CD4-positive, alpha-beta T cell treated with Interleukin-17A for 4 hours (primary cell): ENCODE results near the gene SLC1A7.

Source experiments
- DNase-seq: peaks from one replicate; pipeline ENCODE4 v3.0.0-alpha.2; 2020; ENCODE audit warnings: mixed read lengths

SLC1A7 gene

DNA sequence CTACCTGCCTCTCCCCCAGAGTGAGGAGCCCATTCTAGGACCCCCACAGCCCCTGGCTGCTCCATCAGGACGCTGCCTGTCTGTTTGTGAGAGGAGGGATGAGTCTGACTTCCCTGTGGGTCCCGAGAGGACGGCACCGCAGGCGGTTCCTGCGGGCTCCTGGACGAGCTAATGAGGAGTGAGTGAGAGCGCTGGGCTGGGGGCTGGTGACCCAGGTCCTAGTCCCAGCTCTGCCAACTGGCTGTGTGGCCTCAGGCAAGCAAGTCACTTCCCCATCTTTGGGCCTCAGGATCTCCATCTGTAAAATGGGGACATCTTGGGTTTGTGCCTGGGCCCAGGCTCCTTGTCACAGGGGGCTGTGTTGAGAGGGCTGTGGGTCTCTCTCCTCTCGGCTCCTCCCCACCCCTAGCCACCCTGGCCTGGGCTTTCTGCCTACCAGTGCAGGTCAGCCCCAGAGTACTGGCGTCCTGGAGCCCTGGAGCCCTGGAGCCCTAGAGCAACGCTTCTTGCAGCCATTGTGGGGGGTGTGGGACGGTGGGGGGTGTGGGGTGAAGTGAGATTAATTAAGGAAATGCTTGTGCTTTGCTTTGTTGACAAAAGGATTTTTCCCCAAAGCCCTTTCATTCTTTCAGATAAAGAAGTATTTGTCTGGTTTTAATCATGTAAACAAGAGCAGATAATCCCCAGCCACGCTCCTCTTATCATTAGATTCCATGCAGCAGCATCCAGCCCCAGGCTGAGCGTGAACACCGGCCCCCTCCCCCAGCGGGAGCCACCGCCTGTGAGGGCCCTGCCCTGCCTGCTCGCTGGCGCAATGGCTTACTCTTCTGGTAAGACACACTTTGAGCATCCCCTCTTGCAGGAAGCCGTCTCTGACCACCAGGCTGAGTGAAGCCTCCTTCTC, 26.8 kb downstream of the SLC1A7 start:
- DNase-seq, result no peak

DNA sequence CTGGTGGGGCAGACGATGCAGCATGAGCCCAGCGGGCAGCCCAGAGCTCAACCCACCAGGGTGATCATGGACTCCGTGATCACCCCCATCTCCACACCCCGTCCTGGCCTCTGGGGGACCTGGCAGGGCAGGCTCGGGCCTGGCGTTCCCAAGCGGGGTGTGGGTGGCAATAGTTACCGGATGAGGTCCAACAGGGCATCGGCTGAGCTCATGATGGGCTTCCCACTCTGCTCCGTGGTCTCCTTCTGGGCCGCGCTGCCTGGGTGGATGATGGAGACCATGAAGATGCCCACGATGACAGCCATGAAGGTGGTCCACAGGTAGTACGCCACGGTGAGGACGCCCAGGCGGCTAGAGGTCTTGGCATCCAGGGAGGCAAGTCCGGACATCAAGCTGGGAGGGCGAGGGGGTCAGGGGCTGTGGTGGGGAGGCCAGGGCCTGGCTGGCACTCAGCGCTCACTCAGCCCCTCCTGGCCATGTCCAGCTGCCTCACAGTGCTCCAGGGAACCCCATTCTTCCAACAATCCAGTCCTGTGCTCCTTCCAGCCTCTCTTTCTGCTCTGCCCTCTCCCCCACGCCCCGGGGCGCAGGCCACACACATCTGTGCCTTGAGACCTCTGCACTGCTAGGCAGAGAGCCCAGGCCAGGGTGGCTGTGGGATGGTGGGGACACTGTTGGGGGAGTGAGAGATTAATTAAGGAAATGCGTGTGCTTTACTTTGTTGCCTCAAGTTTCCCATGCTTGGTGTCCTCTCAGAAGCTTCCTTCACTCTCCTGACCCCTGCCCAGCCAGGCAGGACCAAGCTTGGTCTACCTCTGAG, 27.6 kb downstream of the SLC1A7 start:
- DNase-seq, result no peak

DNA sequence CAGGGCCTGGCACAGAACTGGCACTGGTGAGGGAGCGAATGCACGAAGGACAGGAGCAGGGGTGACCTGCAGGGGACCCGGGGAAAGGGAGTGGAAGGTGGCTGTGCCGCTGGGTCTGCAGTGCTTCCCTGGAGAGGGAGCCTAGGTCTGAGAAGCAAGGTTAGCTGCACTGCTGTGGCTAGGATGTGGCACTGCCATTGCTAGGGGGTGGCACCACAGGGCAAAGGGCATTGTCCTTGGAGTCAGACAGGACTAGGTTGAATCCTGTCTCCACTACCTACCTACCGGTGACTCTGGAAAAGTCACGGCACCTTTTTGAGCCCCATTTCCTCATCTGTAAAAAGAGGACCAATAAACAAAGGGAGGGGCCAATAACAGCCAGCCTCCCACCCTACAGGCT, 28.3 kb downstream of the SLC1A7 start:
- no peak for DNase-seq

DNA sequence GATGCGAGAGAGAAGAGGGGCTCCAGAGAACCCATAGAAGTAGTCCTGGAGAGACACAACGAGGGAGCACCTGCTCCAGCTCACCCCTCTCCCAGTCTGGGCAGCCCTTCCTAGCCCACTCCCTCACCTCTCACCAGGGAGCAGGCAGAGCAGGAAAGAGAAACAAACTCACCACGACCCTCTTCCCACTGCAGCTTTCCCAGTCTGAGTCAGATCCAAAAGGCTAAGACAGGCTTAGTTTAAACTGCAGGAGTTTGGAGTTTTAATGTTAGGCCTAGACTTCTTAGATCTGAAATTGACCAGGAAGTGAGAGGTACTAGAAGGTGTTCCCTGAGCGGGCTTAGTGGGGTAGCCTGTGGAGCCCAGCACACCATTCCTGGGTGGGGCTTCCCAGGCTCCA, 29.6 kb downstream of the SLC1A7 start:
- no peak for DNase-seq

- DNase-seq, result no peak
These were observed 30.1 kb downstream of the SLC1A7 start for GRCh38 chr1:53112271-53112774.

DNA sequence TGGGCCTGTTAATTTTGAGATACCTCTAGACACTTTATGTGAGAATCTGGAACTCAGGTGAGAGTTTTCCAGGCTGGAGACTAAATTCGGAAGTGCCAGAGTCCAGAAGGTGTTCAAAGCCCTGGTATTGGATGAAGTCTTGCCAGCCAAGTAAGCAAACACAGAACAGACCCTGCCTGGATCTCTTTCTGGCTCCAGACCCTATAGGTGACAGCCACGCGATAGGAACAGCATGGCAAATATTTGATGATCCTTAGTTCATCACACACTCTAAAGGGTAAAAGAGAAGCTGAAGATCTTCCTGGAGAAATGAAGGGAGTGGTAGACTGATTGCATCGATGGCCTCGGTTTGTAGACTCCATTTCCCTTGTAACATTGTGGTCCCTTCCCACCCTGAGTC, 30.7 kb downstream of the SLC1A7 start:
- DNase-seq, result no peak

GRCh38 chr1:53111073-53111556, 31.3 kb downstream of the SLC1A7 start:
- DNase-seq, result no peak

- DNase-seq, result no peak
These were observed 31.9 kb downstream of the SLC1A7 start for GRCh38 chr1:53110370-53111072.

- no peak for DNase-seq
These were observed 33.5 kb downstream of the SLC1A7 start for GRCh38 chr1:53108646-53109580.

- DNase-seq, result no peak
These were observed 34.7 kb downstream of the SLC1A7 start for GRCh38 chr1:53107570-53108322.

GRCh38 chr1:53107090-53107489, 35.3 kb downstream of the SLC1A7 start:
- no peak for DNase-seq

GRCh38 chr1:53104289-53104913, 38.0 kb downstream of the SLC1A7 start:
- DNase-seq, result no peak

DNA sequence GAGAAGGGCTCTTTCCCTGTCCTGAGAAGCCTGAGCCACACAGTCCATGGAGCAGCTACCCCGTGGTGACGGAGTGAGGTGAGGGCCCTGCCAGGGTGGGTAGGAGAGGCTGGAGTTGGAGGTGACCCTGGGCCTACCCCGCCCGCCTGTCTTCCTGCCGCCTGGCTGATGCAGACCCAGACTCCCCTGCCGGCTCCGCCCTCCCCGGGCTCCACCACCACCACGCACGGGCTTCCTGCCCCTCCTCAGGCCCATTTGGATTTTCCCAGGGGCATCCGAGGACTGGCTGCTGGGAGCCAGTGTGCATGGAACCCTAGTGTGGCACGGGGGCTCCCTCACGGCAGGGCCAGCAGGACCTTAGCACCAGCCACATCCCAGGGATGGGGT, 47.9 kb downstream of the SLC1A7 start:
- no peak for DNase-seq

- no peak for DNase-seq
These were observed 48.5 kb downstream of the SLC1A7 start for GRCh38 chr1:53093778-53094532.

GRCh38 chr1:53093451-53093754, 49.0 kb downstream of the SLC1A7 start:
- DNase-seq, result no peak

- DNase-seq, result no peak
These were observed 49.6 kb downstream of the SLC1A7 start for GRCh38 chr1:53092659-53093450.

DNA sequence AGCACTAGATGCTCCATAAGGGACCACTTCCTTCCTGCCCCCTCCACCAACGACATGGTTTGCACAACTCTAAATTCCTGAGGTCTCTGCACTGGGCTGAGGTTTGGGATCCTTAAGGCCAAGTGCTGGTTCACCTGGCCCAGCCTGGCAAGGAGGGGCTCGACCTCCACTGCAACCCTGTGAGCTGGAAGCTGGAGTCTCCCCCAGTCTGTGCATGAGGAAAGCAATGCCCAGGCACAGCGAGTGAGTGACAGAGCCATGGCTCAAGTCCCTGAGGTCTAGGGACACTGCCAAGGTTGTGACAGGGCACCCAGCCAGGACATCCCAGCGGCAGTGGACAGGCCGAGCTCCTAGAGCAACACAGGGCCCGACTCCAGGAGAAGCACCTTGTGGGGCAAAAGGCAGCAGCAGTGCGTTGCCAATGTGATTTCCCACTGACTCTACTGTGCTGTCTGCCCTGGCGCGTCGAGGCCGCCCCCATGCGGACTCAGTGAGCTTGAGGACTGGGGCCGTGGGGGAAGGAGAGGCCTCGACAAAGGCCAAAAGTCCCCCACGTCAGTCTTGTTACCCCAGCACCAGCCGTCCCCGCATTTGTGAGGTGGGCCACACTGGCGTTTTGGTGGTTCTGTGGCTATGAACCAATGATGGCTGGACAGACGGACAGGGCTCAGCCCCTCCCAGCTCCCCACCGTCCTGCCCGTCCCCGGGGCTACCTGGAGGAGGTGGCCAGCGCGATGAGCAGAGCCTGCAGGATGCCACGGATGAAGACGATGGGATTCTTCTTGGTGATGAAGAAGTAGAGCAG, 50.4 kb downstream of the SLC1A7 start:
- DNase-seq, result no peak
